PC-9 (cell line): Measurements from ENCODE around the gene CSTF1. TPM values are rescaled to one million over a fixed set of nuclear protein-coding genes. Genes with fewer than 3 reads are reported as not detected.

Experiments
- BruUV-seq: library from RNA; stranded (reverse); fragments of 400-500 nt; replicated peaks from 2 replicates; lab custom pipeline; 2021; lab: Mats Ljungman, UMichigan
- CTCF ChIA-PET: fragments of 300-600 bp; sonication (Branson Sonifier 250); formaldehyde crosslinking; loops from one replicate; lab custom pipeline; 2022; ENCODE audit warnings: antibody characterized with exemption; lab: Charles Lee
- POLR2A ChIA-PET: fragments of 300-600 bp; sonication (Branson Sonifier 250); formaldehyde crosslinking; loops from one replicate; lab custom pipeline; 2022; ENCODE audit warnings: antibody characterized with exemption; ENCODE audit not compliant: unreplicated experiment; lab: Charles Lee
- DNase-seq, 2 experiments: peaks; one replicate each; pipeline versions ENCODE4 v3.0.0 to v3.0.0-alpha.2; 2015 to 2022; ENCODE audit warnings: mixed read lengths in 1 of 2
- H2AFZ ChIP-seq: fragments of 200-600 bp; sonication (generic); 2 replicates; pipeline ENCODE4 v1.8.1; 2017; ENCODE audit warnings: antibody characterized with exemption
- H3F3A ChIP-seq: fragments of 200-600 bp; sonication (generic); 2 replicates; pipeline ENCODE4 v1.8.1; 2017; ENCODE audit warnings: antibody characterized with exemption, mild to moderate bottlenecking, low read depth; ENCODE audit not compliant: insufficient read depth
- H3K27ac ChIP-seq: fragments of 200-600 bp; sonication (generic); 2 replicates; pipeline ENCODE4 v1.6.1; 2016; ENCODE audit warnings: mixed run types
- H3K27me3 ChIP-seq: fragments of 200-600 bp; sonication (generic); 2 replicates; pipeline ENCODE4 v1.6.1; 2016; ENCODE audit warnings: low read depth, mixed run types; ENCODE audit not compliant: insufficient read depth
- H3K36me3 ChIP-seq: fragments of 200-600 bp; sonication (generic); 2 replicates; pipeline ENCODE4 v1.6.1; 2016; ENCODE audit warnings: low read depth, mixed run types
- H3K4me1 ChIP-seq: fragments of 200-600 bp; sonication (generic); replicated peaks from 2 replicates; pipeline ENCODE4 v1.6.1; 2016; ENCODE audit warnings: mixed run types; ENCODE audit not compliant: insufficient read depth
- H3K4me2 ChIP-seq: fragments of 200-600 bp; sonication (generic); 2 replicates; pipeline ENCODE4 v1.6.1; 2017; ENCODE audit warnings: mixed run types
- H3K4me3 ChIP-seq: fragments of 200-600 bp; sonication (generic); 2 replicates; pipeline ENCODE4 v1.6.1; 2016; ENCODE audit warnings: mixed run types
- H3K79me2 ChIP-seq: fragments of 200-600 bp; sonication (generic); 2 replicates; pipeline ENCODE4 v1.6.1; 2017; ENCODE audit warnings: low read depth, mixed run types
- H3K9me2 ChIP-seq: fragments of 200-600 bp; sonication (generic); 2 replicates; pipeline ENCODE4 v1.8.1; 2017; ENCODE audit warnings: mild to moderate bottlenecking; ENCODE audit not compliant: insufficient read depth
- H3K9me3 ChIP-seq: fragments of 200-600 bp; sonication (generic); 2 replicates; pipeline ENCODE4 v1.8.1; 2016; ENCODE audit warnings: low read depth; ENCODE audit not compliant: insufficient read depth
- H4K20me1 ChIP-seq: fragments of 200-600 bp; sonication (generic); 2 replicates; pipeline ENCODE4 v1.8.1; 2017; ENCODE audit not compliant: insufficient read depth
- CTCF ChIP-seq: fragments of 200-600 bp; sonication (generic); conservative IDR thresholded peaks from 2 replicates; pipeline ENCODE4 v1.6.1; 2017; ENCODE audit warnings: mixed run types, antibody characterized with exemption, mild to moderate bottlenecking, moderate library complexity
- EZH2 ChIP-seq: fragments of 200-600 bp; sonication (generic); IDR thresholded peaks from 2 replicates; pipeline ENCODE4 v1.8.0; 2017; ENCODE audit warnings: antibody characterized with exemption, low read depth
- intact Hi-C: fragments of 100-400 bp; cut with micrococcal nuclease; formaldehyde crosslinking; loops from one replicate; pipeline ENCODE4 v1.10.0; 2022; ENCODE audit not compliant: unreplicated experiment
- total RNA-seq: library from RNA; stranded (reverse); gene quantifications from 2 replicates; pipeline ENCODE4 v1.2.3, GENCODE V29; 2021

Gene CSTF1
- total RNA-seq, 1 experiment from 2014 or later = 50.0 TPM

- no peaks in the 10 kb centered on the region for H3K79me2 ChIP-seq
- no TSS peak for BruUV-seq
- H3K27ac ChIP-seq = no peak overlapping the region
- H3K4me2 ChIP-seq = no peak overlapping the region
- no peak for TF ChIP-seq EZH2
- no peaks in the 10 kb centered on the region for H3K9me3 ChIP-seq
- no peak for DNase-seq
- POLR2A ChIA-PET = no interaction called here
- intact Hi-C loops = no loop called here
- CTCF ChIA-PET = no interaction called here
- H3K36me3 ChIP-seq = no peaks in the 10 kb centered on the region
- no peaks in the 10 kb centered on the region for H3K4me1 ChIP-seq
- H3K4me3 ChIP-seq = no peak overlapping the region
- H3K9me2 ChIP-seq = no peaks in the 10 kb centered on the region
- peaks cover 88% of the 10 kb centered on the region for H3K27me3 ChIP-seq
- no peaks in the 10 kb centered on the region for H3F3A ChIP-seq
- H4K20me1 ChIP-seq = no peaks in the 10 kb centered on the region
- no peak overlapping the region for H2AFZ ChIP-seq
Measured at GRCh38 chr20:56345911-56346310, 46.5 kb upstream of the CSTF1 start.

GRCh38 chr20:56347628-56348304 is 44.7 kb upstream of the CSTF1 start:
- no peak overlapping the region for H3K4me3 ChIP-seq
- no peaks in the 10 kb centered on the region for H3K79me2 ChIP-seq
- H4K20me1 ChIP-seq = no peaks in the 10 kb centered on the region
- no peaks in the 10 kb centered on the region for H3K9me3 ChIP-seq
- TF ChIP-seq CTCF = no peak
- no peak for TF ChIP-seq EZH2
- POLR2A ChIA-PET = no interaction called here
- no peaks in the 10 kb centered on the region for H3F3A ChIP-seq
- BruUV-seq = no TSS peak
- no peaks in the 10 kb centered on the region for H3K36me3 ChIP-seq
- peaks cover 90% of the 10 kb centered on the region for H3K27me3 ChIP-seq
- no peak for DNase-seq
- intact Hi-C loops = no loop called here
- no peak overlapping the region for H2AFZ ChIP-seq
- CTCF ChIA-PET = no interaction called here
- H3K9me2 ChIP-seq = no peaks in the 10 kb centered on the region
- H3K4me2 ChIP-seq = no peak overlapping the region
- no peak overlapping the region for H3K27ac ChIP-seq
- no peaks in the 10 kb centered on the region for H3K4me1 ChIP-seq

- Histone ChIP-seq H3K4me1 (no peaks in the 10 kb centered on the region), H3K27ac (no peak overlapping the region), H3F3A (no peaks in the 10 kb centered on the region), H3K4me2 (no peak overlapping the region), H4K20me1 (no peaks in the 10 kb centered on the region), H3K9me2 (no peaks in the 10 kb centered on the region), H3K27me3 (peaks cover 90% of the 10 kb centered on the region), H2AFZ (no peak overlapping the region), H3K4me3 (no peak overlapping the region), H3K9me3 (no peaks in the 10 kb centered on the region), H3K79me2 (no peaks in the 10 kb centered on the region), H3K36me3 (no peaks in the 10 kb centered on the region)
- ChIA-PET POLR2A (no interaction called here), CTCF (no interaction called here)
- TF ChIP-seq EZH2 = no peak
- no peak for TF ChIP-seq CTCF
- no peak for DNase-seq
- BruUV-seq = no TSS peak
- intact Hi-C loops = no loop called here
Measured at GRCh38 chr20:56348305-56348693, 44.1 kb upstream of the CSTF1 start.

GRCh38 chr20:56348746-56349145 is 43.7 kb upstream of the CSTF1 start:
- POLR2A ChIA-PET = interaction anchor here (0.6 kb wide), 1 partner anchor 100 kb away, joined by 21 read pairs; the partner anchor contains the start of gene MC3R
- Histone ChIP-seq H4K20me1 (no peaks in the 10 kb centered on the region), H3K9me3 (no peaks in the 10 kb centered on the region), H3F3A (no peaks in the 10 kb centered on the region), H3K27me3 (peaks cover 90% of the 10 kb centered on the region), H2AFZ (no peak overlapping the region), H3K27ac (no peak overlapping the region), H3K4me3 (no peak overlapping the region), H3K4me1 (no peaks in the 10 kb centered on the region), H3K79me2 (no peaks in the 10 kb centered on the region), H3K9me2 (no peaks in the 10 kb centered on the region), H3K36me3 (no peaks in the 10 kb centered on the region), H3K4me2 (no peak overlapping the region)
- BruUV-seq = no TSS peak
- CTCF ChIA-PET = no interaction called here
- intact Hi-C loops = no loop called here
- TF ChIP-seq EZH2 (no peak), CTCF (no peak)
- no peak for DNase-seq
